ENCODE measurements around the gene MBP.

DNA sequence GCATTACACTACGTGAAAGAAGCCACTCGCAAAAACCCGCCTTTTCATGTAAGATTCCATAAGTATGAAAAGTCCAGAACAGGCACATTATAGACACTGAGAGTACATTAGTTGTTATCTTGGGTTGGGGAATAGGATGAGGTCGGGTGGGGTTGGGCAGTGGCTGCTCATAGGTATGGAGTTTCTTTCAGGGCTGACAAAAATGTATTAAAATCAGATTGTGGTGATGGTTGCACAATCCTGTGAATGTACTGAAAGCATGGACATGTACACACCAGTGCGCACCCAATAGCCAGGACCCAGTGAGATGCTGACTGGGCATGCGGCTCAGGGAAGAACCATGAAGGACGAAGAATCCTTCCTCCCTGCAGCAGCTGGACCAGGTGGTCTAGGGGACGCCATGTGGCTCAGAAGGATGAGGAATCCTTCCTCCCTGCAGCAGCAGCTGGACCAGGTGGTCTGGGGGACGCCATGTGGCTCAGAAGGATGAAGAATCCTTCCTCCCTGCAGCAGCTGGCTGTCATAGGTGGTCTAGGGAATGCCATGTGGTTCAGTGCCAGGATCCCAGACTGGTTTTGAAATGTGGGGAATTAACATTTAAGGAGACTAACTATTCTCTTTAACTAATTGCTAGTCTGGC is 50.1 kb downstream of the MBP start:
- TF ChIP-seq POLR2AphosphoS5 (IDR thresholded peaks at IDR 0.05; ENCODE audit: low read depth, low read length) (no peak), SIN3A (IDR thresholded peaks at IDR 0.05; ENCODE audit: borderline replicate concordance, insufficient read depth, low read length) (no peak)
- TF ChIP-seq, protein P1, sequence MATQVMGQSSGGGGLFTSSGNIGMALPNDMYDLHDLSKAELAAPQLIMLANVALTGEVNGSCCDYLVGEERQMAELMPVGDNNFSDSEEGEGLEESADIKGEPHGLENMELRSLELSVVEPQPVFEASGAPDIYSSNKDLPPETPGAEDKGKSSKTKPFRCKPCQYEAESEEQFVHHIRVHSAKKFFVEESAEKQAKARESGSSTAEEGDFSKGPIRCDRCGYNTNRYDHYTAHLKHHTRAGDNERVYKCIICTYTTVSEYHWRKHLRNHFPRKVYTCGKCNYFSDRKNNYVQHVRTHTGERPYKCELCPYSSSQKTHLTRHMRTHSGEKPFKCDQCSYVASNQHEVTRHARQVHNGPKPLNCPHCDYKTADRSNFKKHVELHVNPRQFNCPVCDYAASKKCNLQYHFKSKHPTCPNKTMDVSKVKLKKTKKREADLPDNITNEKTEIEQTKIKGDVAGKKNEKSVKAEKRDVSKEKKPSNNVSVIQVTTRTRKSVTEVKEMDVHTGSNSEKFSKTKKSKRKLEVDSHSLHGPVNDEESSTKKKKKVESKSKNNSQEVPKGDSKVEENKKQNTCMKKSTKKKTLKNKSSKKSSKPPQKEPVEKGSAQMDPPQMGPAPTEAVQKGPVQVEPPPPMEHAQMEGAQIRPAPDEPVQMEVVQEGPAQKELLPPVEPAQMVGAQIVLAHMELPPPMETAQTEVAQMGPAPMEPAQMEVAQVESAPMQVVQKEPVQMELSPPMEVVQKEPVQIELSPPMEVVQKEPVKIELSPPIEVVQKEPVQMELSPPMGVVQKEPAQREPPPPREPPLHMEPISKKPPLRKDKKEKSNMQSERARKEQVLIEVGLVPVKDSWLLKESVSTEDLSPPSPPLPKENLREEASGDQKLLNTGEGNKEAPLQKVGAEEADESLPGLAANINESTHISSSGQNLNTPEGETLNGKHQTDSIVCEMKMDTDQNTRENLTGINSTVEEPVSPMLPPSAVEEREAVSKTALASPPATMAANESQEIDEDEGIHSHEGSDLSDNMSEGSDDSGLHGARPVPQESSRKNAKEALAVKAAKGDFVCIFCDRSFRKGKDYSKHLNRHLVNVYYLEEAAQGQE (IDR thresholded peaks at IDR 0.05; ENCODE audit: insufficient read depth in 1 of 2, low read depth in 2 of 2, low read length in 2 of 2): no peak

Measured in PFSK-1 (cell line).